OCI-LY1 (cell line): ENCODE measurements around the gene SPATA31C1.

Experiments used
- H2AFZ ChIP-seq: fragments of 200-600 bp; sonication (generic), shearing (Covaris generic); 2 replicates; pipeline ENCODE4 v1.6.0; 2014; ENCODE audit warnings: antibody characterized with exemption, mild to moderate bottlenecking, low read length
- H3F3A ChIP-seq: fragments of 200-600 bp; sonication (generic), shearing (Covaris generic); 2 replicates; pipeline ENCODE4 v1.6.0; 2014; ENCODE audit warnings: mild to moderate bottlenecking, antibody characterized with exemption, low read length, moderate library complexity; ENCODE audit not compliant: insufficient read depth
- H3K27ac ChIP-seq: fragments of 200-600 bp; sonication (generic); 2 replicates; pipeline ENCODE4 v1.5.1; 2014; ENCODE audit warnings: low read length, mixed run types, mild to moderate bottlenecking, low read depth; ENCODE audit not compliant: poor library complexity, severe bottlenecking
- H3K27me3 ChIP-seq: fragments of 200-600 bp; sonication (generic); 2 replicates; pipeline ENCODE4 v1.6.0; 2014; ENCODE audit warnings: antibody characterized with exemption, mild to moderate bottlenecking, low read length, moderate library complexity; ENCODE audit not compliant: insufficient read depth
- H3K36me3 ChIP-seq: fragments of 200-600 bp; sonication (generic); 2 replicates; pipeline ENCODE4 v1.6.1; 2014; ENCODE audit warnings: mild to moderate bottlenecking, antibody characterized with exemption, low read length, moderate library complexity, mixed read lengths; ENCODE audit not compliant: insufficient read depth
- H3K4me1 ChIP-seq: fragments of 200-600 bp; sonication (generic); 2 replicates; pipeline ENCODE4 v1.5.1; 2014; ENCODE audit warnings: mild to moderate bottlenecking, low read length, moderate library complexity; ENCODE audit not compliant: insufficient read depth, severe bottlenecking
- H3K4me2 ChIP-seq: fragments of 200-600 bp; sonication (generic), shearing (Covaris generic); 2 replicates; pipeline ENCODE4 v1.6.1; 2014; ENCODE audit warnings: low read length
- H3K4me3 ChIP-seq: fragments of 200-600 bp; sonication (generic); 2 replicates; pipeline ENCODE4 v1.5.1; 2014; ENCODE audit warnings: low read length, low read depth, mild to moderate bottlenecking, mixed read lengths; ENCODE audit not compliant: poor library complexity, severe bottlenecking
- H3K79me2 ChIP-seq: fragments of 200-600 bp; shearing (Covaris generic); 2 replicates; pipeline ENCODE4 v1.6.1; 2016; ENCODE audit warnings: mixed run types, low read length, mixed read lengths; ENCODE audit not compliant: insufficient read depth
- H3K9ac ChIP-seq: fragments of 200-600 bp; sonication (generic), shearing (Covaris generic); 2 replicates; pipeline ENCODE4 v1.6.1; 2014; ENCODE audit warnings: mild to moderate bottlenecking, low read length, mixed read lengths
- H3K9me2 ChIP-seq: fragments of 200-600 bp; sonication (generic), shearing (Covaris generic); 2 replicates; pipeline ENCODE4 v1.6.1; 2014; ENCODE audit warnings: low read depth, mild to moderate bottlenecking, low read length, mixed read lengths
- H3K9me3 ChIP-seq: fragments of 200-600 bp; shearing (Covaris generic); 2 replicates; pipeline ENCODE4 v1.6.1; 2014; ENCODE audit warnings: low read length, mixed read lengths
- H4K20me1 ChIP-seq: fragments of 200-600 bp; sonication (generic), shearing (Covaris generic); 2 replicates; pipeline ENCODE4 v1.6.0; 2016; ENCODE audit warnings: mild to moderate bottlenecking, low read length; ENCODE audit not compliant: insufficient read depth
- CTCF ChIP-seq: fragments of 200-600 bp; sonication (generic), shearing (Covaris generic); IDR thresholded peaks from 2 replicates; pipeline ENCODE4 v1.5.1; 2017; ENCODE audit warnings: mild to moderate bottlenecking, antibody characterized with exemption, low read length, moderate library complexity, mixed read lengths
- EZH2 ChIP-seq: fragments of 200-600 bp; sonication (generic), shearing (Covaris generic); IDR thresholded peaks from 2 replicates; pipeline ENCODE4 v1.8.0; 2017; ENCODE audit warnings: borderline replicate concordance, mixed run types, mild to moderate bottlenecking, antibody characterized with exemption, low read length, moderate library complexity, mixed read lengths

SPATA31C1 gene

GRCh38 chr9:87968155-87968554 lies 50.4 kb downstream of the SPATA31C1 start:
- H3F3A ChIP-seq, result no peaks in the 10 kb centered on the region
- no peak overlapping the region for H2AFZ ChIP-seq
- no peaks in the 10 kb centered on the region for H3K27me3 ChIP-seq
- H3K36me3 ChIP-seq, result no peaks in the 10 kb centered on the region
- no peaks in the 10 kb centered on the region for H3K9me3 ChIP-seq
- no peaks in the 10 kb centered on the region for H3K9me2 ChIP-seq
- no peak overlapping the region for H3K4me3 ChIP-seq
- H3K4me2 ChIP-seq, result no peak overlapping the region
- TF ChIP-seq EZH2 (no peak), CTCF (no peak)
- H3K9ac ChIP-seq, result no peak overlapping the region
- H3K27ac ChIP-seq, result no peak overlapping the region
- H4K20me1 ChIP-seq, result no peaks in the 10 kb centered on the region
- no peaks in the 10 kb centered on the region for H3K79me2 ChIP-seq
- H3K4me1 ChIP-seq, result no peaks in the 10 kb centered on the region

DNA sequence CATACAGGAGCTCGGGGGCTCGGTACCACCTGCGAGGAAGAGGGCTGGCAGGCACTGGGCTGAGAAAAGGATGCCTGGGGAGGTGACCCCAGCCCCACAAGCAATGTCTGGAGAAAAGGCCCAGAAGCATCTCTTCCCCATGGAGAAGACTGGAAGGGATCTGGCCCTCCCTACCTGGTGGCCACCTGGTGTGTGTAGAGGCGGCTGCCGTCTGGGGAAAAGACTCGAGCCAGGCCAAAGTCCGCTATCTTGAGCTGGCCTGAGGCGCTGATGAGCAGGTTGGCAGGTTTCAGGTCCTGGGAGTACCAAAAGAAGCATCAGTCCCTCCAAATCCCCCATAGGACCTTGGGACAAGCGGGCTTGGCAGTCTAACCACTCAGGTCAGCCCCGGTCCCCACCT lies 52.8 kb downstream of the SPATA31C1 start:
- H3F3A ChIP-seq, result no peaks in the 10 kb centered on the region
- H3K27ac ChIP-seq, result no peak overlapping the region
- no peaks in the 10 kb centered on the region for H3K36me3 ChIP-seq

DNA sequence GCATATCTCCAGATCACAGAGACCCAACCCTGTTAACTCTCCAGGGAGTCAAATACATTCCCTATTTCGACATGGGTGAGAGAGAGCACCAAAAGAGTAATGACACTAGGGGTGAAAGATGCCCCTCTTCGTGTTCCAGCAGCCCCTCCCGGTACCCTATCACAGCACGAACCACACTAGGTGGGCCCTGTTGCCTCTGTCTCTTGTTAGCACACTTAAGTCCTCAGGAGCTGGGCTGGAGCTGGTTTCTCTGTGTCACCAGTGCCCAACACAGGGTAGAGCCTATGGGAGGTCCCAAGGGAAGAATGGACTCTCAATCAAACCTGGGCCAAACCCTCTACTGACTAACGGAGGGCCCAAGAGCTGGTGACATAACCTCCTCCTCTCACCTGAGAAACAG lies 55.4 kb downstream of the SPATA31C1 start:
- Histone ChIP-seq H3K9ac (no peak overlapping the region), H3K27me3 (no peaks in the 10 kb centered on the region; the same call in 1 of the 2 replicates), H3K9me3 (no peaks in the 10 kb centered on the region), H2AFZ (no peak overlapping the region), H3K27ac (no peak overlapping the region), H3K4me1 (no peaks in the 10 kb centered on the region), H3K4me3 (no peak overlapping the region), H3K79me2 (no peaks in the 10 kb centered on the region), H4K20me1 (no peaks in the 10 kb centered on the region), H3K36me3 (no peaks in the 10 kb centered on the region), H3F3A (no peaks in the 10 kb centered on the region), H3K9me2 (no peaks in the 10 kb centered on the region), H3K4me2 (no peak overlapping the region)
- TF ChIP-seq EZH2 (no peak), CTCF (no peak)

More for the DNA sequence above, 52.8 kb downstream of the SPATA31C1 start:
- H4K20me1 ChIP-seq, result no peaks in the 10 kb centered on the region
- no peak overlapping the region for H3K9ac ChIP-seq
- H3K4me1 ChIP-seq, result no peaks in the 10 kb centered on the region
- no peaks in the 10 kb centered on the region for H3K9me3 ChIP-seq
- H3K79me2 ChIP-seq, result no peaks in the 10 kb centered on the region
- H3K4me2 ChIP-seq, result no peak overlapping the region
- H3K4me3 ChIP-seq, result no peak overlapping the region
- H2AFZ ChIP-seq, result no peak overlapping the region
- no peaks in the 10 kb centered on the region; the same call in 1 of the 2 replicates for H3K27me3 ChIP-seq
- H3K9me2 ChIP-seq, result no peaks in the 10 kb centered on the region
- TF ChIP-seq EZH2, result no peak
- TF ChIP-seq CTCF, result no peak
